Smooth muscle cell (in vitro differentiated cells): ENCODE data around the gene ENPP7. TPM values are rescaled to one million over a fixed set of nuclear protein-coding genes. Genes with fewer than 3 reads are reported as not detected.

Experiments used
- DNase-seq: peaks from one replicate; lab custom pipeline; 2025; ENCODE audit not compliant: unreplicated experiment; lab: John Stamatoyannopoulos, UW
- H2AFZ ChIP-seq: fragments of 200-600 bp; sonication (generic); 2 replicates; pipeline ENCODE4 v1.6.0; 2016; ENCODE audit warnings: antibody characterized with exemption, low read depth, mild to moderate bottlenecking
- H3F3A ChIP-seq: fragments of 200-600 bp; sonication (generic); 2 replicates; pipeline ENCODE4 v1.6.0; 2017; ENCODE audit warnings: antibody characterized with exemption, low read depth
- H3K27ac ChIP-seq: fragments of 200-600 bp; sonication (generic); 2 replicates; pipeline ENCODE4 v1.5.1; 2016; ENCODE audit warnings: low read depth, mild to moderate bottlenecking
- H3K27me3 ChIP-seq: fragments of 200-600 bp; sonication (generic); 2 replicates; pipeline ENCODE4 v1.6.1; 2016; ENCODE audit warnings: low read depth, mild to moderate bottlenecking
- H3K36me3 ChIP-seq: fragments of 200-600 bp; sonication (generic); 2 replicates; pipeline ENCODE4 v1.5.1; 2016; ENCODE audit warnings: low read depth
- H3K4me1 ChIP-seq: fragments of 200-600 bp; sonication (generic); 2 replicates; pipeline ENCODE4 v1.5.1; 2016; ENCODE audit warnings: low read depth
- H3K4me2 ChIP-seq: fragments of 200-600 bp; sonication (generic); 2 replicates; pipeline ENCODE4 v1.6.0; 2016; ENCODE audit warnings: mild to moderate bottlenecking
- H3K4me3 ChIP-seq: fragments of 200-600 bp; sonication (generic); 2 replicates; pipeline ENCODE4 v1.5.1; 2016; ENCODE audit warnings: mild to moderate bottlenecking
- H3K79me2 ChIP-seq: fragments of 200-600 bp; sonication (generic); 2 replicates; pipeline ENCODE4 v1.6.0; 2016; ENCODE audit warnings: low read depth, mild to moderate bottlenecking
- H3K9ac ChIP-seq: fragments of 200-600 bp; sonication (generic); 2 replicates; pipeline ENCODE4 v1.6.0; 2016; ENCODE audit warnings: low read depth
- H3K9me3 ChIP-seq: fragments of 200-600 bp; sonication (generic); replicated peaks from 2 replicates; pipeline ENCODE4 v1.5.1; 2016; ENCODE audit warnings: low read depth
- H4K20me1 ChIP-seq: fragments of 200-600 bp; sonication (generic); 2 replicates; pipeline ENCODE4 v1.6.0; 2016; ENCODE audit warnings: low read depth
- WGBS: methylation state at CpG from one replicate; pipeline ENCODE4 v1.1.7; 2016; ENCODE audit warnings: low lambda C conversion rate; 5-methylcytosine and 5-hydroxymethylcytosine counted together
- polyA plus RNA-seq: library from polyadenylated mRNA; unstranded; fragments of >200 nt; fragmentation: Nextera tagmentation; extraction: Ambion mirVana; gene quantifications from 2 replicates; pipeline ENCODE4 v1.2.1, GENCODE V29; 2016
- total RNA-seq: library from RNA; depleted of rRNA; stranded (reverse); fragments of >200 nt; gene quantifications from 2 replicates; pipeline ENCODE4 v1.2.3, GENCODE V29; 2014
- TF ChIP-seq, protein P1 (sequence below): fragments of 200-600 bp; sonication (generic); IDR thresholded peaks from 2 replicates; pipeline ENCODE4 v1.5.1; 2017; ENCODE audit warnings: borderline replicate concordance, mild to moderate bottlenecking, antibody characterized with exemption; ENCODE audit not compliant: insufficient read depth, poor library complexity, severe bottlenecking

Gene ENPP7
- total and polyA plus RNA-seq, 2 experiments from 2014 or later: not detected

DNA sequence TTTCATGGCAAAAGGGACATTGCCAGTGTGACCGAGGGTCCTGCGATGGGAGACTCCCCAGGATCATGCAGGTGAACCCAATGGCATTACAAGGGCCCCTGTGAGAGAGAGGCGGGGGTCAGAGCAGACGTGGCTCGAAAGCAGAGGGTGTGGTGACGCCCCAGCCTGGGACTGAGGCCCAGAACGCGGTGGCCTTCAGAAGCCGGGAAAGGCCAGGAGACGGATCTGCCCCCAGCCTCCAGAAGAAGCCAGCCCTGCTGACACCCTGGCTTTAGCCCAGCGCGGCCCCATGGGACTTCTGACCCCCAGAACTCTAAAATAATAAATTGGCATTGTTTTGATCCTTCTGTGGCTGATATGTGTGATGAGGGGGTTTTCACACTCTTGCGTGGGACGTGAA, 17.4 kb upstream of the ENPP7 start:
- H3K9ac ChIP-seq: no peak overlapping the region
- whole genome bisulfite sequencing: 92% methylated on average over 14 of the region's 14 CpGs
- no peaks in the 10 kb centered on the region for H3K36me3 ChIP-seq
- no peaks in the 10 kb centered on the region for H3F3A ChIP-seq
- no peaks in the 10 kb centered on the region for H3K79me2 ChIP-seq
- H3K27me3 ChIP-seq: no peaks in the 10 kb centered on the region
- H3K27ac ChIP-seq: no peak overlapping the region
- H4K20me1 ChIP-seq: no peaks in the 10 kb centered on the region
- TF ChIP-seq, protein P1, sequence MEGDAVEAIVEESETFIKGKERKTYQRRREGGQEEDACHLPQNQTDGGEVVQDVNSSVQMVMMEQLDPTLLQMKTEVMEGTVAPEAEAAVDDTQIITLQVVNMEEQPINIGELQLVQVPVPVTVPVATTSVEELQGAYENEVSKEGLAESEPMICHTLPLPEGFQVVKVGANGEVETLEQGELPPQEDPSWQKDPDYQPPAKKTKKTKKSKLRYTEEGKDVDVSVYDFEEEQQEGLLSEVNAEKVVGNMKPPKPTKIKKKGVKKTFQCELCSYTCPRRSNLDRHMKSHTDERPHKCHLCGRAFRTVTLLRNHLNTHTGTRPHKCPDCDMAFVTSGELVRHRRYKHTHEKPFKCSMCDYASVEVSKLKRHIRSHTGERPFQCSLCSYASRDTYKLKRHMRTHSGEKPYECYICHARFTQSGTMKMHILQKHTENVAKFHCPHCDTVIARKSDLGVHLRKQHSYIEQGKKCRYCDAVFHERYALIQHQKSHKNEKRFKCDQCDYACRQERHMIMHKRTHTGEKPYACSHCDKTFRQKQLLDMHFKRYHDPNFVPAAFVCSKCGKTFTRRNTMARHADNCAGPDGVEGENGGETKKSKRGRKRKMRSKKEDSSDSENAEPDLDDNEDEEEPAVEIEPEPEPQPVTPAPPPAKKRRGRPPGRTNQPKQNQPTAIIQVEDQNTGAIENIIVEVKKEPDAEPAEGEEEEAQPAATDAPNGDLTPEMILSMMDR: no peak
- H2AFZ ChIP-seq: no peak overlapping the region
- no peaks in the 10 kb centered on the region for H3K9me3 ChIP-seq
- no peaks in the 10 kb centered on the region for H3K4me1 ChIP-seq
- no peak overlapping the region for H3K4me2 ChIP-seq
- no peak overlapping the region for H3K4me3 ChIP-seq
- DNase-seq: no peak

DNA sequence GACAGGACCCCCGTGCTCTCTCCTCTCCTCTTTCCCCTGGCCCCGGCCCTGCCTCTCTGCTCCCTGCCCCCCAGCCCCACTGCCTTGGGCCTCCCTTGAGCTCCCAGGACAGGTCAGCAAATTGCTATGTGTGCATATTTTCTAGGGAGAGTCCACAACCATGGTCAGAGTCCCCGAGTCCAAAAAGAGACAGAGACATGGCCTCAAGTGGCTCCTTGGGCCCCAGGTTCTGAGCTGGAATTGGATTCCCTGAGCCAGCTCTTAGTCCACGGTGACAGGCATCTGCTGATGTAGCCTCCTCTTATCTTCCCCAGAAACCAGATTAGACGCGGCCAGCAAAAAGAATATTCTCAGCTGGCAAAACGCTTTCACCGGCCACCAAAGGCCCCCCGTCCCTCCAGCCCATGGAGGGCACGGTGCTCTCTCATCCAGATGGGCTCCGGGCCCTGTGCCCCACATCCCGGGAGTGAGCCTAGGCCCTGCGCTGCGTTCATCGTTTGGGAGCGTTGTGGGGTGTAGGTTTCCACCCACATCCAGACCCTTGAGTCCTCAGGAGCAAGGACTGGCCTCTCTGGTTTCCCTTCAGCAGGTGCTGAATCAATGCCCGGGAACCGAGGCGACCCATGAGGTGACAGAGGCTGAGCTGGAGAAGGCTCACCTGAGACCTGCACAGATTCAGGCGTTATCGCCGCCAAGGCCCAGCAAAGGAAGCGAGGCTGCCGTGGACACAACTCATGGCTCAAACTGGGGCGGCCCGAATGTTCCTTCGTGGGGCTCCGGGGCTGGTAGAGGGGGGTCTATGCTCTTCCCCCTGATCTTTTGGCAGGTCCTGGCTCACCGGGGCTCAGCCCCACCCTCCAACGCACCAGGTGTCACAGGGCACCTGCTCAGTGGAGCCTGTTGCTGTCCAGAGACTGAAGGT, 16.3 kb upstream of the ENPP7 start:
- Histone ChIP-seq H3K9ac (no peak overlapping the region), H3K27me3 (no peaks in the 10 kb centered on the region), H3K36me3 (no peaks in the 10 kb centered on the region), H3K4me2 (no peak overlapping the region), H3K4me3 (no peak overlapping the region), H3F3A (no peaks in the 10 kb centered on the region), H3K4me1 (no peaks in the 10 kb centered on the region), H3K9me3 (no peaks in the 10 kb centered on the region), H3K79me2 (no peaks in the 10 kb centered on the region), H2AFZ (no peak overlapping the region), H3K27ac (no peak overlapping the region), H4K20me1 (no peaks in the 10 kb centered on the region)
- WGBS: 86% methylated on average over 30 of the region's 30 CpGs
- DNase-seq: no peak
- TF ChIP-seq, protein P1: no peak

DNA sequence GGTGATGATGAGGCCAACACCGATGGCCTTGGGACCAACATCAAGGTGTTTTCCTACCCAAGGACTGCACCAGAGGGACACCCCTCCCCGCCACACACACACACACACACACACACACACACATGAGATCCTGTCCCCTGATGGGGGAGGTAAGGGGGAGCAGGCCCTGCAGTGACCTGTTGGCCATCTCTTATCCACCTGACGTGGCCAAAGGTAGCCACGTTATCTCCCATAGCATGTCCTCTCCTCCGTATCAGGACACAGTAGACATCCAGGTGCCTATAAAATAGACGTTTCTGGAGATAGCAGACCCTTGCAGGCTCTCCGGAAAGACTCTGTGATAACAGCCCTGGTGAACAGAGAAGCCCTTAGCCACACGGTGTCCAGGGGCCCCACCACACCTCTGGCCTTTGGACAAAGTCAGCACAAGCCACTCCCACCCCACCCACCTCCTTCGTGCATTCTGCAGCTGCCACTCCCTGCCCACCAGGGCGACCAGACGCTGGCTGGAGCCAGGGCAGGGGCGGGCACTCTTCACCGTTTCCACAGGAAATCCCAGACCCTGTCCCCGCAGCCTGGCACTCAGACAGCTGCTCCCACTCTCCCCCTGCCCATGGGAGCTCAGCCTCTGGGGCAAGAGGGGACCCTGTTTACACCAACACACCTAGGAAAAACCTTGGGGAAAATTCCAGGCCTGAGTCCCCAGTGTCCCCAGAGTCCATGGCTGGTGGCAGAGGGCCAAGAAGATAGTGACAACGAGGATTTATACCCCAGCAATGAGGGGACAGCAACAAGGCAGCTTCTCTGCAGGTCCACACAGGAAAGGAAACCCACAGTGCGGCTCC, 15.4 kb upstream of the ENPP7 start:
- Histone ChIP-seq H3K4me3 (no peak overlapping the region), H3K36me3 (no peaks in the 10 kb centered on the region), H3K9me3 (no peaks in the 10 kb centered on the region), H3K27ac (no peak overlapping the region), H3F3A (no peaks in the 10 kb centered on the region), H2AFZ (no peak overlapping the region), H3K27me3 (no peaks in the 10 kb centered on the region), H3K4me1 (no peaks in the 10 kb centered on the region), H3K4me2 (no peak overlapping the region), H3K79me2 (no peaks in the 10 kb centered on the region), H4K20me1 (no peaks in the 10 kb centered on the region), H3K9ac (no peak overlapping the region)
- 77% methylated on average over 16 of the region's 16 CpGs for WGBS
- DNase-seq: no peak
- TF ChIP-seq, protein P1: no peak
